WTC11 (cell line): Measurements from ENCODE around the gene EIF3F. TPM values are rescaled to one million over a fixed set of nuclear protein-coding genes. Genes with fewer than 3 reads are reported as not detected.

Source experiments
- ATAC-seq: fragments of 200-7000 bp; cut with Tn5 transposase; 2 replicates; pipeline ENCODE4 v1.10.0; 2021; ENCODE audit warnings: mild to moderate bottlenecking, moderate library complexity
- CTCF ChIA-PET: fragments of 300-600 bp; sonication (Branson Sonifier 250); formaldehyde crosslinking; loops from one replicate; lab custom pipeline; 2021; ENCODE audit warnings: antibody characterized with exemption; lab: Charles Lee
- POLR2A ChIA-PET: fragments of 350-600 bp; sonication (Branson Sonifier 250); formaldehyde crosslinking; loops from one replicate; lab custom pipeline; 2021; ENCODE audit warnings: antibody characterized with exemption; lab: Charles Lee
- DNase-seq: peaks from one replicate; pipeline ENCODE4 v3.0.0; 2021; ENCODE audit warnings: low spot score
- H3K27ac Mint-ChIP-seq: 2 replicates; pipeline ENCODE4 v1.8.0; 2021; ENCODE audit warnings: mixed read lengths
- H3K27me3 Mint-ChIP-seq: 2 replicates; pipeline ENCODE4 v1.8.0; 2021; ENCODE audit warnings: low read depth, mild to moderate bottlenecking, moderate library complexity, mixed read lengths
- H3K36me3 Mint-ChIP-seq: 2 replicates; pipeline ENCODE4 v1.8.0; 2021; ENCODE audit warnings: mixed read lengths
- H3K4me1 Mint-ChIP-seq: 2 replicates; pipeline ENCODE4 v1.8.0; 2022; ENCODE audit warnings: mixed read lengths
- H3K4me3 Mint-ChIP-seq: 2 replicates; pipeline ENCODE4 v1.8.0; 2021; ENCODE audit warnings: mild to moderate bottlenecking, moderate library complexity, mixed read lengths
- H3K9me3 Mint-ChIP-seq: 2 replicates; pipeline ENCODE4 v1.8.0; 2021; ENCODE audit warnings: mixed read lengths
- IRF2 ChIP-seq: sonication (generic); formaldehyde crosslinking; IDR thresholded peaks from 2 replicates; pipeline ENCODE4 v1.8.0; 2022; ENCODE audit warnings: low read depth, missing genetic modification reagents, borderline replicate concordance
- MXD4 ChIP-seq: fragments of 250-450 bp; sonication (Bioruptor Pico); IDR thresholded peaks from 2 replicates; pipeline ENCODE4 v1.8.0; 2021; ENCODE audit warnings: mild to moderate bottlenecking, moderate library complexity, borderline replicate concordance
- NR3C1 ChIP-seq: sonication (generic); formaldehyde crosslinking; conservative IDR thresholded peaks from 2 replicates; pipeline ENCODE4 v1.8.1; 2023; ENCODE audit warnings: low read depth, mild to moderate bottlenecking, missing genetic modification reagents
- PRRX2 ChIP-seq: fragments of 250-450 bp; sonication (Bioruptor Pico); IDR thresholded peaks from 2 replicates; pipeline ENCODE4 v1.8.0; 2021; ENCODE audit warnings: mild to moderate bottlenecking
- SMAD3 ChIP-seq: sonication (generic); formaldehyde crosslinking; IDR thresholded peaks from 2 replicates; pipeline ENCODE4 v1.8.0; 2022; ENCODE audit warnings: missing genetic modification reagents, mild to moderate bottlenecking, borderline replicate concordance
- ZNF263 ChIP-seq: sonication (generic); formaldehyde crosslinking; IDR thresholded peaks from 2 replicates; pipeline ENCODE4 v1.8.1; 2022; ENCODE audit warnings: low read depth, mild to moderate bottlenecking, moderate library complexity, missing genetic modification reagents
- ZNF396 ChIP-seq: fragments of 250-450 bp; sonication (Bioruptor Pico); IDR thresholded peaks from 2 replicates; pipeline ENCODE4 v1.8.0; 2021; ENCODE audit warnings: mild to moderate bottlenecking, moderate library complexity, borderline replicate concordance
- ZNF671 ChIP-seq: fragments of 250-450 bp; sonication (Bioruptor Pico); IDR thresholded peaks from 2 replicates; pipeline ENCODE4 v1.8.0; 2021; ENCODE audit warnings: mild to moderate bottlenecking
- total RNA-seq: library from RNA; stranded (reverse); gene quantifications from 3 replicates; pipeline ENCODE4 v1.2.3, GENCODE V29; 2021
- TF ChIP-seq, protein P1 (sequence below): sonication (generic); formaldehyde crosslinking; IDR thresholded peaks from 2 replicates; pipeline ENCODE4 v1.8.1; 2023; ENCODE audit warnings: mild to moderate bottlenecking, missing genetic modification reagents
- TF ChIP-seq, protein P2 (sequence below): sonication (generic); formaldehyde crosslinking; IDR thresholded peaks from 2 replicates; pipeline ENCODE4 v1.8.1; 2023; ENCODE audit warnings: mild to moderate bottlenecking, missing genetic modification reagents, moderate library complexity
- TF ChIP-seq, protein P3 (sequence below): fragments of 250-450 bp; sonication (Bioruptor Pico); IDR thresholded peaks from 2 replicates; pipeline ENCODE4 v1.8.0; 2021; ENCODE audit warnings: mild to moderate bottlenecking
- TF ChIP-seq, protein P4 (sequence below): sonication (generic); formaldehyde crosslinking; IDR thresholded peaks from 2 replicates; pipeline ENCODE4 v1.8.0; 2022; ENCODE audit warnings: mild to moderate bottlenecking, missing genetic modification reagents
- TF ChIP-seq, protein P5 (sequence below): sonication (generic); formaldehyde crosslinking; IDR thresholded peaks from 2 replicates; pipeline ENCODE4 v1.8.1; 2022; ENCODE audit warnings: mild to moderate bottlenecking, moderate library complexity, missing genetic modification reagents

Gene EIF3F
- total RNA-seq, 1 experiment from 2014 or later, result 356 TPM

DNA sequence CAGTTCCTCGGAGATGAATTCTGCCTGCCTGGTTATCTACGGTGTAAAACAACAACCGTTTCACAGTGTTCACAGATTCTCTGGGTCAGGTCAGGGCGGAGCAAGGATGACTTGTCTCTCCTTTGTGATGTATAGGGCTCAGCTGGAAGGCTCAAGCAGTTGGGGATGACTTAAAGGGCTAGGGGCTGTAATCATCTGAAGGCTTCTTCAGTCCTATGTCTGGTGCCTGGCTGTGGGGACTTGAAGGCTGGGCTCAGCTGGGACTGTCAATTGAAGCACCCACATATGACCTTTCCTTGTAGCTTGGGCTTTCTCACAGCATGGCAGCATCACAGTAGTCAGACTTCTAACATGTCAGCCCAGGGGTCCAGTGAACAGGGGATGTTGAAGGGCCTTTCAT is 29.3 kb downstream of the EIF3F start:
- H3K4me3 Mint-ChIP-seq, result peak overlapping the region; percentile 10
- no peaks in the 10 kb centered on the region for H3K9me3 Mint-ChIP-seq
- POLR2A ChIA-PET, result no interaction called here
- peak; percentile 81 for ATAC-seq
- CTCF ChIA-PET, result interaction anchor here (0.7 to 7.9 kb wide), 9 partner anchors 10 to 141 kb away, joined by 3 to 58 read pairs (median 26); no protein-coding TSS in a partner anchor
- peaks cover 32% of the 10 kb centered on the region for H3K4me1 Mint-ChIP-seq
- H3K27me3 Mint-ChIP-seq, result peaks cover 69% of the 10 kb centered on the region
- TF ChIP-seq ZNF671 (CRISPR knock-in tag) (no peak), MXD4 (CRISPR knock-in tag) (no peak)
- TF ChIP-seq, protein P1, sequence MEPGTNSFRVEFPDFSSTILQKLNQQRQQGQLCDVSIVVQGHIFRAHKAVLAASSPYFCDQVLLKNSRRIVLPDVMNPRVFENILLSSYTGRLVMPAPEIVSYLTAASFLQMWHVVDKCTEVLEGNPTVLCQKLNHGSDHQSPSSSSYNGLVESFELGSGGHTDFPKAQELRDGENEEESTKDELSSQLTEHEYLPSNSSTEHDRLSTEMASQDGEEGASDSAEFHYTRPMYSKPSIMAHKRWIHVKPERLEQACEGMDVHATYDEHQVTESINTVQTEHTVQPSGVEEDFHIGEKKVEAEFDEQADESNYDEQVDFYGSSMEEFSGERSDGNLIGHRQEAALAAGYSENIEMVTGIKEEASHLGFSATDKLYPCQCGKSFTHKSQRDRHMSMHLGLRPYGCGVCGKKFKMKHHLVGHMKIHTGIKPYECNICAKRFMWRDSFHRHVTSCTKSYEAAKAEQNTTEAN (CRISPR knock-in tag), result no peak
- TF ChIP-seq, protein P2, sequence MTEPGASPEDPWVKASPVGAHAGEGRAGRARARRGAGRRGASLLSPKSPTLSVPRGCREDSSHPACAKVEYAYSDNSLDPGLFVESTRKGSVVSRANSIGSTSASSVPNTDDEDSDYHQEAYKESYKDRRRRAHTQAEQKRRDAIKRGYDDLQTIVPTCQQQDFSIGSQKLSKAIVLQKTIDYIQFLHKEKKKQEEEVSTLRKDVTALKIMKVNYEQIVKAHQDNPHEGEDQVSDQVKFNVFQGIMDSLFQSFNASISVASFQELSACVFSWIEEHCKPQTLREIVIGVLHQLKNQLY (CRISPR knock-in tag), result no peak
- TF ChIP-seq, protein P3, sequence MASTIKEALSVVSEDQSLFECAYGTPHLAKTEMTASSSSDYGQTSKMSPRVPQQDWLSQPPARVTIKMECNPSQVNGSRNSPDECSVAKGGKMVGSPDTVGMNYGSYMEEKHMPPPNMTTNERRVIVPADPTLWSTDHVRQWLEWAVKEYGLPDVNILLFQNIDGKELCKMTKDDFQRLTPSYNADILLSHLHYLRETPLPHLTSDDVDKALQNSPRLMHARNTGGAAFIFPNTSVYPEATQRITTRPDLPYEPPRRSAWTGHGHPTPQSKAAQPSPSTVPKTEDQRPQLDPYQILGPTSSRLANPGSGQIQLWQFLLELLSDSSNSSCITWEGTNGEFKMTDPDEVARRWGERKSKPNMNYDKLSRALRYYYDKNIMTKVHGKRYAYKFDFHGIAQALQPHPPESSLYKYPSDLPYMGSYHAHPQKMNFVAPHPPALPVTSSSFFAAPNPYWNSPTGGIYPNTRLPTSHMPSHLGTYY (CRISPR knock-in tag), result no peak
- TF ChIP-seq, all 79 proteins: peak for 0
- no peak overlapping the region for H3K27ac Mint-ChIP-seq
- H3K36me3 Mint-ChIP-seq, result no peaks in the 10 kb centered on the region
- DNase-seq, result peak; percentile 38

DNA sequence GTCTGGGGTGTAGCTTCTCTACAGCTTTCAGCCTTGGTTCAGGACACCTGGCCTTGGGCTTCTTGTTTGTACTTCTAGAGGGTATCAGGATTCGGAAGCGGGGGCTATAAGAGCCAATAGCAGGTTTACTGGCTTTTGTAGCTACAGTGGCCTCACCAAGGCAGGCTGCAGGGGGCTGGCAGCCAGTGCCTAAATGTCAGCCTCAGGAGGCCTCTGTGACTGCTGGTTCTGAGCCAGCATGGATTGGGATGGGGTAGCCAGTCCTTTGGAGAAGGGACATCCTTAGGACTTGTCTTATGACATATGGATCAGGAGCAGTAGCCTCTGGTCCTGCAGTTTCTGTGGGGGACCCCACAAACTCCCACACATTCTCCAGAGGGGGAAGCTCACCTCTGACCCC is 29.9 kb downstream of the EIF3F start:
- Mint-ChIP-seq H3K27ac (no peak overlapping the region), H3K4me3 (no peak overlapping the region), H3K4me1 (peaks cover 32% of the 10 kb centered on the region), H3K9me3 (no peaks in the 10 kb centered on the region), H3K27me3 (peaks cover 75% of the 10 kb centered on the region), H3K36me3 (no peaks in the 10 kb centered on the region)
- CTCF ChIA-PET, result interaction anchor here (0.6 to 7.9 kb wide), 11 partner anchors 9 to 322 kb away, joined by 3 to 58 read pairs (median 20); partner anchors contain the start of genes EIF3F and TUB
- DNase-seq, result no peak
- no peak for ATAC-seq
- TF ChIP-seq ZNF396 (no peak), SMAD3 (CRISPR knock-in tag) (no peak), PRRX2 (CRISPR knock-in tag) (no peak), ZNF263 (no peak), IRF2 (no peak), MXD4 (CRISPR knock-in tag) (no peak), NR3C1 (CRISPR knock-in tag) (no peak)
- TF ChIP-seq, protein P1 (CRISPR knock-in tag), result no peak
- TF ChIP-seq, protein P4, sequence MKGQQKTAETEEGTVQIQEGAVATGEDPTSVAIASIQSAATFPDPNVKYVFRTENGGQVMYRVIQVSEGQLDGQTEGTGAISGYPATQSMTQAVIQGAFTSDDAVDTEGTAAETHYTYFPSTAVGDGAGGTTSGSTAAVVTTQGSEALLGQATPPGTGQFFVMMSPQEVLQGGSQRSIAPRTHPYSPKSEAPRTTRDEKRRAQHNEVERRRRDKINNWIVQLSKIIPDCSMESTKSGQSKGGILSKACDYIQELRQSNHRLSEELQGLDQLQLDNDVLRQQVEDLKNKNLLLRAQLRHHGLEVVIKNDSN (CRISPR knock-in tag), result no peak
- TF ChIP-seq, protein P2 (CRISPR knock-in tag), result no peak
- TF ChIP-seq, protein P5, sequence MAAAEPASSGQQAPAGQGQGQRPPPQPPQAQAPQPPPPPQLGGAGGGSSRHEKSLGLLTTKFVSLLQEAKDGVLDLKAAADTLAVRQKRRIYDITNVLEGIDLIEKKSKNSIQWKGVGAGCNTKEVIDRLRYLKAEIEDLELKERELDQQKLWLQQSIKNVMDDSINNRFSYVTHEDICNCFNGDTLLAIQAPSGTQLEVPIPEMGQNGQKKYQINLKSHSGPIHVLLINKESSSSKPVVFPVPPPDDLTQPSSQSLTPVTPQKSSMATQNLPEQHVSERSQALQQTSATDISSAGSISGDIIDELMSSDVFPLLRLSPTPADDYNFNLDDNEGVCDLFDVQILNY (CRISPR knock-in tag), result no peak
- POLR2A ChIA-PET, result interaction anchor here (1.2 kb wide), 1 partner anchor 70 kb away, joined by 4 read pairs; no protein-coding TSS in a partner anchor
